Gastrocnemius medialis (tissue), 4 donors: ENCODE results near the gene PPARG.

ENCODE experiments used
- CTCF ChIP-seq, 5 experiments: fragments of 450-650 bp in 3 of 5; fragments of 200-600 bp in 2 of 5; sonication (generic) in 2 of 5; IDR thresholded peaks in 4 of 5; conservative IDR thresholded peaks in 1 of 5; 1 replicate in 4 of 5; 2 replicates in 1 of 5; pipeline ENCODE4 v1.5.1; 2016 to 2019; ENCODE audit warnings: antibody characterized with exemption in 5 of 5, mild to moderate bottlenecking in 3 of 5, moderate library complexity in 3 of 5
- POLR2A ChIP-seq, 2 donors: fragments of 450-650 bp; IDR thresholded peaks; one replicate each; pipeline ENCODE4 v1.6.1; 2017; ENCODE audit warnings: antibody characterized with exemption in 2 of 2, mild to moderate bottlenecking in 2 of 2, moderate library complexity in 2 of 2

GRCh38 chr3:12345141-12345561, 56.3 kb downstream of the PPARG start:
- TF ChIP-seq CTCF (IDR thresholded peaks at IDR 0.05 in 4 of 5, conservative IDR thresholded peaks at IDR 0.05 in 1 of 5) = no peak
- no peak for TF ChIP-seq POLR2A (IDR thresholded peaks at IDR 0.05)
